Right lobe of liver (tissue), 6 donors: ENCODE data around the gene P4HA1. TPM values are rescaled to one million over a fixed set of nuclear protein-coding genes. Genes with fewer than 3 reads are reported as not detected.

Source experiments
- ATAC-seq, 4 donors: fragments of 200-7000 bp; cut with Tn5 transposase; one replicate each; pipeline ENCODE4 v1.9.1; 2020; ENCODE audit warnings: mild to moderate bottlenecking in 4 of 4, moderate library complexity in 4 of 4
- DNase-seq, 3 donors: peaks; one replicate each; pipeline ENCODE4 v3.0.0-alpha.2; 2020
- H3K27ac ChIP-seq, 3 donors: fragments of 200-600 bp; one replicate each; pipeline ENCODE4 v1.8.0; 2022
- H3K27me3 ChIP-seq, 2 donors: fragments of 200-600 bp; one replicate each; pipeline ENCODE4 v1.8.0; 2022
- H3K36me3 ChIP-seq, 4 donors: fragments of 200-600 bp; sonication (generic) in 1 of 4; one replicate each; pipeline versions ENCODE4 v1.5.1 to v1.8.0; 2017 to 2022; ENCODE audit warnings: control low read depth in 1 of 4
- H3K4me1 ChIP-seq, 4 donors: fragments of 200-600 bp; sonication (generic) in 1 of 4; one replicate each; pipeline versions ENCODE4 v1.5.1 to v1.8.0; 2017 to 2022; ENCODE audit warnings: control low read depth in 1 of 4
- H3K4me3 ChIP-seq, 3 donors: fragments of 200-600 bp; one replicate each; pipeline ENCODE4 v1.8.0; 2022
- H3K9me3 ChIP-seq, 4 donors: fragments of 200-600 bp; sonication (generic) in 1 of 4; one replicate each; pipeline versions ENCODE4 v1.5.1 to v1.8.0; 2017 to 2022; ENCODE audit warnings: control low read depth in 1 of 4
- CTCF ChIP-seq, 4 donors: fragments of 200-600 bp in 3 of 4; fragments of 450-650 bp in 1 of 4; IDR thresholded peaks; one replicate each; pipeline versions ENCODE4 v1.5.1 to v1.8.0; 2016 to 2022; ENCODE audit warnings: antibody characterized with exemption in 4 of 4, mild to moderate bottlenecking in 2 of 4
- POLR2A ChIP-seq: fragments of 450-650 bp; IDR thresholded peaks from one replicate; pipeline ENCODE4 v1.6.1; 2017; ENCODE audit warnings: antibody characterized with exemption, mild to moderate bottlenecking
- WGBS: methylation state at CpG from one replicate; pipeline ENCODE4 v1.1.6; 2018; ENCODE audit warnings: low coverage, low lambda C conversion rate; ENCODE audit not compliant: insufficient coverage; ENCODE audit errors: missing lambda C conversion rate; 5-methylcytosine and 5-hydroxymethylcytosine counted together
- intact Hi-C, 2 donors: fragments of 100-400 bp; cut with DNase I; formaldehyde crosslinking; loops; one replicate each; pipeline versions ENCODE4 v1.11.2 to v1.14.1; 2022
- total RNA-seq, 6 experiments: library from RNA; depleted of rRNA in 2 of 6; stranded (reverse); fragments of >200 nt in 2 of 6; fragmentation: NEBNext Ultra II Directional in 3 of 6; extraction: Animal tissue kit (Norgen Biotek cat#: 25700) in 3 of 6; gene quantifications; one replicate each; pipeline versions ENCODE4 v1.1.0 to v1.2.4, GENCODE V29; 2016 to 2023
- donor health status: DM: no; HTN: yes; CAD: no.
- donor health status: DM: no; HTN: no; CAD: no.
- donor health status: DM: no; HTN: no; CAD: no.
- donor health status: DM: no; HTN: yes; CAD: no.
- donor health status: DM: no; HTN: yes; CAD: no.

Gene P4HA1
- total RNA-seq, 6 experiments from 2014 or later = 6.2 to 67.8 (median 26.2) TPM

- peak in 2 of 3 donors; percentile 47 to 67 for DNase-seq
- no peaks in the 10 kb centered on the region for H3K9me3 ChIP-seq
- intact Hi-C loops = no loop called here
- TF ChIP-seq CTCF (IDR thresholded peaks at IDR 0.05) (no peak), POLR2A (no peak)
- H3K27ac ChIP-seq = peak overlapping the region; percentile 70 to 87 (median 71)
- H3K27me3 ChIP-seq = no peaks in the 10 kb centered on the region
- WGBS = 63% methylated on average over 6 of the region's 6 CpGs
- H3K4me1 ChIP-seq = peaks cover 0 to 9% (median 0%) of the 10 kb centered on the region in 4 donors
- ATAC-seq = peak; percentile 67 to 91 (median 80)
- no peak overlapping the region for H3K4me3 ChIP-seq
- peaks cover 3 to 26% (median 10%) of the 10 kb centered on the region in 4 donors for H3K36me3 ChIP-seq
These were observed 20.1 kb downstream of the P4HA1 start for GRCh38 chr10:73076360-73077183.

- peak overlapping the region; percentile 70 to 87 (median 71) for H3K27ac ChIP-seq
- H3K4me1 ChIP-seq = peaks cover 0 to 9% (median 0%) of the 10 kb centered on the region in 4 donors
- DNase-seq (no peak), ATAC-seq (no peak)
- H3K9me3 ChIP-seq = no peaks in the 10 kb centered on the region
- intact Hi-C loops = no loop called here
- WGBS = 100% methylated on average over 3 of the region's 3 CpGs
- peaks cover 3 to 34% (median 10%) of the 10 kb centered on the region in 4 donors for H3K36me3 ChIP-seq
- H3K4me3 ChIP-seq = no peak overlapping the region
- H3K27me3 ChIP-seq = no peaks in the 10 kb centered on the region
- TF ChIP-seq CTCF (IDR thresholded peaks at IDR 0.05) (no peak), POLR2A (no peak)
These were observed 20.8 kb downstream of the P4HA1 start for GRCh38 chr10:73075829-73076228.

GRCh38 chr10:73073627-73074026 is 23.0 kb downstream of the P4HA1 start:
- Histone ChIP-seq H3K27ac (no peak overlapping the region), H3K27me3 (no peaks in the 10 kb centered on the region), H3K4me1 (peaks cover 0 to 9% (median 0%) of the 10 kb centered on the region in 4 donors), H3K4me3 (no peak overlapping the region), H3K9me3 (no peaks in the 10 kb centered on the region), H3K36me3 (peaks cover 3 to 45% (median 15%) of the 10 kb centered on the region in 4 donors)
- DNase-seq = no peak
- TF ChIP-seq POLR2A (no peak), CTCF (IDR thresholded peaks at IDR 0.05) (no peak)
- intact Hi-C loops = no loop called here
- ATAC-seq = no peak

GRCh38 chr10:73065441-73065840 is 31.2 kb downstream of the P4HA1 start:
- DNase-seq (no peak), ATAC-seq (no peak)
- no peak for TF ChIP-seq CTCF (IDR thresholded peaks at IDR 0.05)
- TF ChIP-seq POLR2A = no peak
- Histone ChIP-seq H3K4me3 (no peak overlapping the region), H3K4me1 (no peaks in the 10 kb centered on the region), H3K27me3 (no peaks in the 10 kb centered on the region), H3K27ac (no peak overlapping the region), H3K36me3 (peaks cover 0 to 62% (median 12%) of the 10 kb centered on the region in 4 donors), H3K9me3 (no peaks in the 10 kb centered on the region)
- intact Hi-C loops = no loop called here
- 80% methylated on average over 1 of the region's 1 CpG for WGBS
